A549 (cell line): ENCODE data around the gene GAREM1. TPM values are rescaled to one million over a fixed set of nuclear protein-coding genes. Genes with fewer than 3 reads are reported as not detected.

Experiments used
- ATAC-seq, 2 experiments: fragments of 200-7000 bp in 1 of 2; fragments of >200 bp in 1 of 2; cut with Nextera tagmentation in 1 of 2; cut with Tn5 transposase in 1 of 2; 3 replicates each; pipeline versions ENCODE4 v1.8.0 to v1.9.1; 2018 to 2020; ENCODE audit warnings: mild to moderate bottlenecking in 1 of 2, moderate library complexity in 1 of 2
- CTCF ChIA-PET: fragments of 300-600 bp; sonication (Branson Sonifier 250); formaldehyde crosslinking; extraction: SDS; loops from one replicate; lab custom pipeline; 2021; ENCODE audit warnings: antibody characterized with exemption, inconsistent platforms; lab: Yijun Ruan, JAX
- POLR2A ChIA-PET: fragments of 350-600 bp; formaldehyde crosslinking; extraction: SDS; loops from one replicate; lab custom pipeline; 2021; ENCODE audit warnings: antibody characterized with exemption, inconsistent platforms; lab: Yijun Ruan, JAX
- DNase-seq, 2 experiments: peaks; one replicate each; pipeline versions ENCODE4 v3.0.0 to v3.0.0-alpha.2; 2011 to 2016; ENCODE audit warnings: low read depth in 1 of 2, low spot score in 1 of 2
- FAIRE-seq: peaks from 2 replicates; lab custom pipeline; 2011; peaks lifted over from hg19 to GRCh38; lab: Jason Lieb, UNC
- H3K27ac ChIP-seq, 2 experiments: fragments of >200 bp; sonication (Bioruptor Twin); formaldehyde crosslinking; 3 replicates each; pipeline ENCODE4 v1.5.1; 2016 to 2017
- H3K4me1 ChIP-seq: fragments of >200 bp; sonication (Bioruptor Twin); formaldehyde crosslinking; 3 replicates; pipeline ENCODE4 v1.6.1; 2016
- H3K4me2 ChIP-seq: fragments of >200 bp; sonication (Bioruptor Twin); formaldehyde crosslinking; 3 replicates; pipeline ENCODE4 v1.6.1; 2016
- H3K4me3 ChIP-seq: fragments of >200 bp; sonication (Bioruptor Twin); formaldehyde crosslinking; 3 replicates; pipeline ENCODE4 v1.5.1; 2016
- H3K9me3 ChIP-seq: fragments of >200 bp; sonication (Bioruptor Twin); formaldehyde crosslinking; 3 replicates; pipeline ENCODE4 v1.6.1; 2016
- ATOH8 ChIP-seq: fragments of 250-450 bp; sonication (Bioruptor Pico); IDR thresholded peaks from 2 replicates; pipeline ENCODE4 v1.5.0; 2020; ENCODE audit warnings: low read depth, mild to moderate bottlenecking, moderate library complexity
- CBX8 ChIP-seq: fragments of 200-600 bp; sonication (generic); IDR thresholded peaks from 2 replicates; pipeline ENCODE4 v1.6.1; 2016
- CEBPB ChIP-seq, 2 experiments: fragments of >200 bp in 1 of 2; sonication (Bioruptor Twin) in 1 of 2; formaldehyde crosslinking in 1 of 2; IDR thresholded peaks; 2 replicates each; pipeline ENCODE4 v1.6.1; 2012 to 2016
- CHD2 ChIP-seq: fragments of 150-350 bp; IDR thresholded peaks from 2 replicates; pipeline ENCODE4 v1.6.1; 2014; ENCODE audit warnings: low read length; ENCODE audit not compliant: partially characterized antibody
- CHD4 ChIP-seq: fragments of 200-600 bp; sonication (generic); IDR thresholded peaks from 2 replicates; pipeline ENCODE4 v1.6.1; 2016; ENCODE audit warnings: antibody characterized with exemption, mild to moderate bottlenecking, borderline replicate concordance
- E2F6 ChIP-seq: IDR thresholded peaks from 2 replicates; pipeline ENCODE4 v1.6.1; 2012; ENCODE audit warnings: low read depth, borderline replicate concordance
- EHMT2 ChIP-seq: fragments of 200-600 bp; sonication (generic); IDR thresholded peaks from 2 replicates; pipeline ENCODE4 v1.6.1; 2016; ENCODE audit warnings: antibody characterized with exemption, low read depth, mild to moderate bottlenecking, moderate library complexity
- EP300 ChIP-seq, 2 experiments: fragments of >200 bp; sonication (Bioruptor Twin); formaldehyde crosslinking; IDR thresholded peaks; 2 replicates in 1 of 2; 3 replicates in 1 of 2; pipeline ENCODE4 v1.6.1; 2016 to 2017
- HES2 ChIP-seq: fragments of >200 bp; sonication (Bioruptor Twin); formaldehyde crosslinking; IDR thresholded peaks from 2 replicates; pipeline ENCODE4 v1.6.1; 2016
- HEYL ChIP-seq: fragments of 250-450 bp; sonication (Bioruptor Pico); IDR thresholded peaks from 2 replicates; pipeline ENCODE4 v1.8.0; 2021; ENCODE audit warnings: mild to moderate bottlenecking, moderate library complexity
- HOXA7 ChIP-seq: fragments of 250-450 bp; sonication (Bioruptor Pico); IDR thresholded peaks from 2 replicates; pipeline ENCODE4 v1.5.0; 2020; ENCODE audit warnings: mild to moderate bottlenecking, moderate library complexity
- MAFK ChIP-seq: fragments of 450-650 bp; IDR thresholded peaks from 2 replicates; pipeline ENCODE4 v1.6.1; 2014; ENCODE audit not compliant: partially characterized antibody
- NFE2L2 ChIP-seq: fragments of 150-350 bp; conservative IDR thresholded peaks from 2 replicates; pipeline ENCODE4 v1.6.1; 2014; ENCODE audit warnings: low read length
- NR3C1 ChIP-seq: fragments of >200 bp; sonication (Bioruptor Twin); formaldehyde crosslinking; IDR thresholded peaks from 3 replicates; pipeline ENCODE4 v1.6.1; 2017
- PBX3 ChIP-seq: IDR thresholded peaks from 2 replicates; pipeline ENCODE4 v1.6.1; 2012
- PHF8 ChIP-seq: fragments of 200-600 bp; sonication (generic); IDR thresholded peaks from 2 replicates; pipeline ENCODE4 v1.6.1; 2016; ENCODE audit warnings: low read depth, mild to moderate bottlenecking, antibody characterized with exemption, moderate library complexity, borderline replicate concordance
- RARB ChIP-seq: fragments of 250-450 bp; sonication (Bioruptor Pico); IDR thresholded peaks from 2 replicates; pipeline ENCODE4 v1.8.0; 2021; ENCODE audit warnings: mild to moderate bottlenecking, moderate library complexity
- RCOR1 ChIP-seq: fragments of 150-350 bp; IDR thresholded peaks from 2 replicates; pipeline ENCODE4 v1.6.1; 2014; ENCODE audit warnings: antibody characterized with exemption, low read length, low read depth
- SMC3 ChIP-seq: fragments of >200 bp; sonication (Bioruptor Twin); formaldehyde crosslinking; IDR thresholded peaks from 3 replicates; pipeline ENCODE4 v1.6.1; 2018; ENCODE audit warnings: inconsistent platforms
- SREBF2 ChIP-seq: fragments of 450-650 bp; IDR thresholded peaks from 2 replicates; pipeline ENCODE4 v1.6.1; 2014; ENCODE audit warnings: mild to moderate bottlenecking, moderate library complexity
- ZSCAN20 ChIP-seq: fragments of 250-450 bp; sonication (Bioruptor Pico); IDR thresholded peaks from 2 replicates; pipeline ENCODE4 v1.8.0; 2022; ENCODE audit warnings: mild to moderate bottlenecking, moderate library complexity
- whole genome bisulfite sequencing: methylation state at CpG from one replicate; pipeline ENCODE4 v1.1.6; 2017; ENCODE audit errors: missing lambda C conversion rate; 5-methylcytosine and 5-hydroxymethylcytosine counted together
- polyA plus RNA-seq, 4 experiments: library from polyadenylated mRNA; depleted of rRNA in 3 of 4; stranded (reverse); fragments of >200 nt; fragmentation: RNase III in 1 of 4; extraction: RNeasy Plus Mini Kit Qiagen cat#74134 plus additional on column Dnase treatment in 1 of 4; gene quantifications; 2 replicates in 3 of 4; 3 replicates in 1 of 4; pipeline ENCODE4 v1.2.3, GENCODE V29; 2011 to 2017
- TF ChIP-seq, protein P1 (sequence below): fragments of 450-650 bp; IDR thresholded peaks from 2 replicates; pipeline ENCODE4 v1.6.1; 2014; ENCODE audit warnings: antibody characterized with exemption
- TF ChIP-seq, protein P2 (sequence below): IDR thresholded peaks from 2 replicates; pipeline ENCODE4 v1.6.1; 2012

Gene GAREM1
- polyA plus RNA-seq, 2 of the 4 experiments (the other 2 are of a cell fraction) = 1.3 to 5.0 TPM

GRCh38 chr18:32366586-32367538 lies 103.8 kb downstream of the GAREM1 start:
- ChIA-PET POLR2A (interaction anchor here (1.4 kb wide), 1 partner anchor 104 kb away, joined by 3 read pairs; the partner anchor contains the start of gene GAREM1), CTCF (interaction anchor here (1.8 kb wide), 2 partner anchors 9 to 77 kb away, joined by 5 read pairs; no protein-coding TSS in a partner anchor)
- TF ChIP-seq, protein P1, sequence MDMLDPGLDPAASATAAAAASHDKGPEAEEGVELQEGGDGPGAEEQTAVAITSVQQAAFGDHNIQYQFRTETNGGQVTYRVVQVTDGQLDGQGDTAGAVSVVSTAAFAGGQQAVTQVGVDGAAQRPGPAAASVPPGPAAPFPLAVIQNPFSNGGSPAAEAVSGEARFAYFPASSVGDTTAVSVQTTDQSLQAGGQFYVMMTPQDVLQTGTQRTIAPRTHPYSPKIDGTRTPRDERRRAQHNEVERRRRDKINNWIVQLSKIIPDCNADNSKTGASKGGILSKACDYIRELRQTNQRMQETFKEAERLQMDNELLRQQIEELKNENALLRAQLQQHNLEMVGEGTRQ = no peak
- peak in 1 of 2 experiments; percentile 23; a peak in 1 of 4 replicates for TF ChIP-seq CEBPB (IDR thresholded peaks at IDR 0.05)
- TF ChIP-seq PHF8 = no peak
- H3K4me2 ChIP-seq = peak overlapping the region; percentile 14
- peaks cover 36% of the 10 kb centered on the region for H3K4me1 ChIP-seq
- ATAC-seq = no peak
- WGBS = 72% methylated on average over 1 of the region's 1 CpG
- no peaks in the 10 kb centered on the region for H3K9me3 ChIP-seq
- no peak for FAIRE-seq
- H3K4me3 ChIP-seq = no peak overlapping the region
- no peak overlapping the region; a peak in 1 of 6 replicates for H3K27ac ChIP-seq
- DNase-seq = no peak

DNA sequence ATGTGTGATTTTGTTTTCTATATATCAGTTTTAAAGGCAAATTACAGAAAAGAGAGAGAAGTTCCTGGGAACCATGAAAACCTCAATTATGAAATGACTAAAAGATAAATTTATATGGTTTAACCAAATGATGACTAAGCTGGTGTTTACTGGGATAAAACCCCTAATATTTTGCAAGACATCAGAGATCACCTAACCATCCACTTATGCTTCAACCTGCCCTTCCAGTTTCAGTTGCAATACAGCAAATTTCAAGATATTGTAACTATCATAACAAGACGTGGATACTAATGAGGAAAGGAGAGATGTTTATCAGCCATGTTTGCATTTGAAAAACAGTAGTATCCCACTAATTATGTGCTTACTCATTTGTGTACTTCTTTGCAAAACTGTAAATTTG lies 108.2 kb downstream of the GAREM1 start:
- ATAC-seq (no peak), DNase-seq (no peak), FAIRE-seq (no peak)
- TF ChIP-seq CBX8 (no peak), HOXA7 (CRISPR knock-in tag) (no peak), MAFK (no peak), SREBF2 (no peak), RARB (CRISPR knock-in tag) (no peak), EHMT2 (no peak), CHD2 (no peak), CEBPB (IDR thresholded peaks at IDR 0.05) (no peak)
- ChIA-PET POLR2A (no interaction called here), CTCF (interaction anchor here (0.8 kb wide), 1 partner anchor 108 kb away, joined by 3 read pairs; the partner anchor contains the start of gene GAREM1)
- Histone ChIP-seq H3K4me3 (no peak overlapping the region), H3K4me2 (no peak overlapping the region), H3K4me1 (peaks cover 19% of the 10 kb centered on the region; the same call in 1 of the 3 replicates), H3K27ac (no peak overlapping the region), H3K9me3 (no peaks in the 10 kb centered on the region)
- 86% methylated on average over 1 of the region's 1 CpG for WGBS

- Histone ChIP-seq H3K27ac (no peak overlapping the region), H3K4me1 (peaks cover 6% of the 10 kb centered on the region; the same call in 1 of the 3 replicates), H3K4me3 (no peak overlapping the region), H3K4me2 (no peak overlapping the region), H3K9me3 (no peaks in the 10 kb centered on the region)
- FAIRE-seq (no peak), ATAC-seq (no peak), DNase-seq (no peak)
- ChIA-PET CTCF (no interaction called here), POLR2A (no interaction called here)
- no peak for TF ChIP-seq ATOH8
- TF ChIP-seq, protein P2, sequence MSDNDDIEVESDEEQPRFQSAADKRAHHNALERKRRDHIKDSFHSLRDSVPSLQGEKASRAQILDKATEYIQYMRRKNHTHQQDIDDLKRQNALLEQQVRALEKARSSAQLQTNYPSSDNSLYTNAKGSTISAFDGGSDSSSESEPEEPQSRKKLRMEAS = no peak
- TF ChIP-seq NFE2L2 = no peak
- 80% methylated on average over 4 of the region's 4 CpGs for WGBS
Observed at GRCh38 chr18:32360682-32361345, 109.9 kb downstream of the GAREM1 start.

DNA sequence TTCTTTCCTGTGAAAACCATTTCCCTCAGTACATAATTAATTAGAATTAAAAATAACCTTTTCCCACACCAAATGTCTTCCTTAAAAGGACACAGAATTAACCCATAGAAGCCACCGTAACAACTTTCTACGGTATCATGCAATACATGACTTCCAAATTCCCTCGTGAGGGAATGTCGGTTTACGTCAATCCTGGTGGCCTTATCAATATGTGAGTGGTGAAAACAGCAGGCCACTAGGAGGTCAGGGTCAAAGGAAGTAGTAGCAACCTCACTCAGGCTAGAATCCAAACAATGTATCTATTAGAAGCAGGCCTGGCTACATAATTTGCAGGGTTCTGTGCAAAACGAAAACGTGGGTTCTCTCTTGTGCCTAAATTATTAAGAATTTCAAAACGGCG lies 112.2 kb downstream of the GAREM1 start:
- H3K9me3 ChIP-seq = no peaks in the 10 kb centered on the region
- CTCF ChIA-PET = no interaction called here
- no peak overlapping the region for H3K27ac ChIP-seq
- WGBS = 94% methylated on average over 9 of the region's 9 CpGs
- peaks cover 7% of the 10 kb centered on the region; the same call in 2 of the 3 replicates for H3K4me1 ChIP-seq
- DNase-seq (no peak), ATAC-seq (no peak), FAIRE-seq (no peak)
- no peak overlapping the region for H3K4me3 ChIP-seq
- POLR2A ChIA-PET = no interaction called here
- no peak overlapping the region for H3K4me2 ChIP-seq
- TF ChIP-seq E2F6 (no peak), RCOR1 (no peak), CHD4 (no peak), SMC3 (no peak), MAFK (no peak), HEYL (CRISPR knock-in tag) (no peak), ZSCAN20 (CRISPR knock-in tag) (no peak), EP300 (IDR thresholded peaks at IDR 0.05) (no peak), NR3C1 (no peak), NFE2L2 (no peak), ATOH8 (no peak), PHF8 (no peak), HES2 (no peak), HOXA7 (CRISPR knock-in tag) (no peak), PBX3 (no peak)
